WTC11 (cell line): ENCODE data around the gene GEMIN2. TPM values are rescaled to one million over a fixed set of nuclear protein-coding genes. Genes with fewer than 3 reads are reported as not detected.
"Not testable (repeated sequence)": the region's sequence is repeated elsewhere in the genome, so short reads cannot be mapped to it uniquely, and the experiment has no call there.

Experiments used
- ATAC-seq: fragments of 200-7000 bp; cut with Tn5 transposase; 2 replicates; pipeline ENCODE4 v1.10.0; 2021; ENCODE audit warnings: mild to moderate bottlenecking, moderate library complexity
- CTCF ChIA-PET: fragments of 300-600 bp; sonication (Branson Sonifier 250); formaldehyde crosslinking; loops from one replicate; lab custom pipeline; 2021; ENCODE audit warnings: antibody characterized with exemption; lab: Charles Lee
- POLR2A ChIA-PET: fragments of 350-600 bp; sonication (Branson Sonifier 250); formaldehyde crosslinking; loops from one replicate; lab custom pipeline; 2021; ENCODE audit warnings: antibody characterized with exemption; lab: Charles Lee
- DNase-seq: peaks from one replicate; pipeline ENCODE4 v3.0.0; 2021; ENCODE audit warnings: low spot score
- H3K27ac Mint-ChIP-seq: 2 replicates; pipeline ENCODE4 v1.8.0; 2021; ENCODE audit warnings: mixed read lengths
- H3K27me3 Mint-ChIP-seq: 2 replicates; pipeline ENCODE4 v1.8.0; 2021; ENCODE audit warnings: low read depth, mild to moderate bottlenecking, moderate library complexity, mixed read lengths
- H3K36me3 Mint-ChIP-seq: 2 replicates; pipeline ENCODE4 v1.8.0; 2021; ENCODE audit warnings: mixed read lengths
- H3K4me1 Mint-ChIP-seq: 2 replicates; pipeline ENCODE4 v1.8.0; 2022; ENCODE audit warnings: mixed read lengths
- H3K4me3 Mint-ChIP-seq: 2 replicates; pipeline ENCODE4 v1.8.0; 2021; ENCODE audit warnings: mild to moderate bottlenecking, moderate library complexity, mixed read lengths
- H3K9me3 Mint-ChIP-seq: 2 replicates; pipeline ENCODE4 v1.8.0; 2021; ENCODE audit warnings: mixed read lengths
- CREB1 ChIP-seq: sonication (generic); formaldehyde crosslinking; IDR thresholded peaks from 2 replicates; pipeline ENCODE4 v1.8.0; 2023; ENCODE audit warnings: mild to moderate bottlenecking, missing genetic modification reagents
- EMX1 ChIP-seq: fragments of 250-450 bp; sonication (Bioruptor Pico); IDR thresholded peaks from 2 replicates; pipeline ENCODE4 v1.8.0; 2021; ENCODE audit warnings: mild to moderate bottlenecking
- NFE2L1 ChIP-seq: sonication (generic); formaldehyde crosslinking; IDR thresholded peaks from 2 replicates; pipeline ENCODE4 v1.8.1; 2023; ENCODE audit warnings: missing genetic modification reagents
- PRRX2 ChIP-seq: fragments of 250-450 bp; sonication (Bioruptor Pico); IDR thresholded peaks from 2 replicates; pipeline ENCODE4 v1.8.0; 2021; ENCODE audit warnings: mild to moderate bottlenecking
- RELA ChIP-seq: sonication (generic); formaldehyde crosslinking; IDR thresholded peaks from 2 replicates; pipeline ENCODE4 v1.8.1; 2022; ENCODE audit warnings: missing genetic modification reagents, mild to moderate bottlenecking, borderline replicate concordance
- ZNF121 ChIP-seq: sonication (generic); formaldehyde crosslinking; IDR thresholded peaks from 2 replicates; pipeline ENCODE4 v1.8.0; 2023; ENCODE audit warnings: missing genetic modification reagents
- ZNF219 ChIP-seq: sonication (generic); formaldehyde crosslinking; IDR thresholded peaks from 2 replicates; pipeline ENCODE4 v1.8.0; 2023; ENCODE audit warnings: missing genetic modification reagents, mild to moderate bottlenecking, borderline replicate concordance
- ZNF232 ChIP-seq: sonication (generic); formaldehyde crosslinking; IDR thresholded peaks from 2 replicates; pipeline ENCODE4 v1.8.0; 2022; ENCODE audit warnings: mild to moderate bottlenecking, missing genetic modification reagents
- ZNF416 ChIP-seq: fragments of 250-450 bp; sonication (Bioruptor Pico); IDR thresholded peaks from 2 replicates; pipeline ENCODE4 v1.9.0; 2021; ENCODE audit warnings: mild to moderate bottlenecking, inconsistent platforms
- ZNF671 ChIP-seq: fragments of 250-450 bp; sonication (Bioruptor Pico); IDR thresholded peaks from 2 replicates; pipeline ENCODE4 v1.8.0; 2021; ENCODE audit warnings: mild to moderate bottlenecking
- total RNA-seq: library from RNA; stranded (reverse); gene quantifications from 3 replicates; pipeline ENCODE4 v1.2.3, GENCODE V29; 2021
- TF ChIP-seq, protein P1 (sequence below): sonication (generic); formaldehyde crosslinking; IDR thresholded peaks from 2 replicates; pipeline ENCODE4 v1.8.0; 2023; ENCODE audit warnings: mild to moderate bottlenecking, missing genetic modification reagents
- TF ChIP-seq, protein P2 (sequence below): sonication (generic); formaldehyde crosslinking; IDR thresholded peaks from 2 replicates; pipeline ENCODE4 v1.8.1; 2023; ENCODE audit warnings: mild to moderate bottlenecking, missing genetic modification reagents, borderline replicate concordance
- TF ChIP-seq, protein P3 (sequence below): fragments of 250-450 bp; sonication (Bioruptor Pico); IDR thresholded peaks from 2 replicates; pipeline ENCODE4 v1.9.0; 2021; ENCODE audit warnings: mild to moderate bottlenecking, borderline replicate concordance
- TF ChIP-seq, protein P4 (sequence below): sonication (generic); formaldehyde crosslinking; IDR thresholded peaks from 2 replicates; pipeline ENCODE4 v1.8.0; 2023; ENCODE audit warnings: missing genetic modification reagents

Gene GEMIN2
- total RNA-seq, 1 experiment from 2014 or later = 27.1 TPM

DNA sequence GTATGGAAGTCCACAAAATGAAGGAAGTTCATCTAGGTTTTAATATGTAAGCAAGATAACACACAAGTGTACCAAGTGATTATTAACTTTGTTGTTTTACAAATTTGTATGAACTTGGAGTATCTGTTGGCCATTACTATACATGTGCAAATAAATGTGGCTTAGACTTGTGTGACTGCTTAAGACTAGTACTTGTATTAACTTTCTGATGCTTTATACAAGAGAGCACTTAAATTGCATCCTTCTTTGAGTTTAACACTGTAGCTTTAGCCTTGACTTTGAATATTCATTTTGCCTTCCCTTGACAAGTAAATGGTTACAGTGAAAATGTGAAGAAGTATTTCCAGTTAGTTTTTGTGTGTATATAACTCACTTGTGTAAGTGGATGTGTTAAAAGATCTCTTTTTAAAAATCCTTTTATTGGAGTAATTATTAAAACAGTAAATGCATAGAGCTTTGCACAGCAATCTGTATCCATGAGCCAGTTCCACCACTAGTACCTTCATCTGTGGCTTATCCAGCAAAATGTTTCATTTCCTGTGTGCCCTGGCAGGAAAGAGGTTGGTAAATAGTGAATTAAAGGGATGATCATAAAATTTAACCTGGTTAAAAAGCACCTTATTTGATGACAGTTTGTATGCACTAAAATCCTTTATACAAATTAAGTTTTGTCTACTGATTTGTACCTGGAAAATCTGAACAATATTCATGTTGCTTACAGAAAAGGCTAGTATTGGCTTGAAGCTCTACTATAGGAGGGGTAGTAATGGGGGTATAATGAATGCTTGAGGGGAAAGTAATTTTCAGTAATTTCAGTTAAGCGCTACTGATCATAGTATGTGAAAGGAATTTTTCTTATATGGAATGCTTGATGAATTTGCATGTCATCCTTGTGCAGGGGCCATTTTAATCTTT is 68.9 kb downstream of the GEMIN2 start (continued):
- TF ChIP-seq, protein P1, sequence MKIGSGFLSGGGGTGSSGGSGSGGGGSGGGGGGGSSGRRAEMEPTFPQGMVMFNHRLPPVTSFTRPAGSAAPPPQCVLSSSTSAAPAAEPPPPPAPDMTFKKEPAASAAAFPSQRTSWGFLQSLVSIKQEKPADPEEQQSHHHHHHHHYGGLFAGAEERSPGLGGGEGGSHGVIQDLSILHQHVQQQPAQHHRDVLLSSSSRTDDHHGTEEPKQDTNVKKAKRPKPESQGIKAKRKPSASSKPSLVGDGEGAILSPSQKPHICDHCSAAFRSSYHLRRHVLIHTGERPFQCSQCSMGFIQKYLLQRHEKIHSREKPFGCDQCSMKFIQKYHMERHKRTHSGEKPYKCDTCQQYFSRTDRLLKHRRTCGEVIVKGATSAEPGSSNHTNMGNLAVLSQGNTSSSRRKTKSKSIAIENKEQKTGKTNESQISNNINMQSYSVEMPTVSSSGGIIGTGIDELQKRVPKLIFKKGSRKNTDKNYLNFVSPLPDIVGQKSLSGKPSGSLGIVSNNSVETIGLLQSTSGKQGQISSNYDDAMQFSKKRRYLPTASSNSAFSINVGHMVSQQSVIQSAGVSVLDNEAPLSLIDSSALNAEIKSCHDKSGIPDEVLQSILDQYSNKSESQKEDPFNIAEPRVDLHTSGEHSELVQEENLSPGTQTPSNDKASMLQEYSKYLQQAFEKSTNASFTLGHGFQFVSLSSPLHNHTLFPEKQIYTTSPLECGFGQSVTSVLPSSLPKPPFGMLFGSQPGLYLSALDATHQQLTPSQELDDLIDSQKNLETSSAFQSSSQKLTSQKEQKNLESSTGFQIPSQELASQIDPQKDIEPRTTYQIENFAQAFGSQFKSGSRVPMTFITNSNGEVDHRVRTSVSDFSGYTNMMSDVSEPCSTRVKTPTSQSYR (CRISPR knock-in tag) = no peak
- TF ChIP-seq ZNF219 (no peak), RELA (CRISPR knock-in tag) (no peak), ZNF416 (CRISPR knock-in tag) (0 out of 2 replicates have a peak, but pooled peaks have one; percentile 2), ZNF232 (CRISPR knock-in tag) (no peak), CREB1 (CRISPR knock-in tag) (no peak)
- TF ChIP-seq, protein P2, sequence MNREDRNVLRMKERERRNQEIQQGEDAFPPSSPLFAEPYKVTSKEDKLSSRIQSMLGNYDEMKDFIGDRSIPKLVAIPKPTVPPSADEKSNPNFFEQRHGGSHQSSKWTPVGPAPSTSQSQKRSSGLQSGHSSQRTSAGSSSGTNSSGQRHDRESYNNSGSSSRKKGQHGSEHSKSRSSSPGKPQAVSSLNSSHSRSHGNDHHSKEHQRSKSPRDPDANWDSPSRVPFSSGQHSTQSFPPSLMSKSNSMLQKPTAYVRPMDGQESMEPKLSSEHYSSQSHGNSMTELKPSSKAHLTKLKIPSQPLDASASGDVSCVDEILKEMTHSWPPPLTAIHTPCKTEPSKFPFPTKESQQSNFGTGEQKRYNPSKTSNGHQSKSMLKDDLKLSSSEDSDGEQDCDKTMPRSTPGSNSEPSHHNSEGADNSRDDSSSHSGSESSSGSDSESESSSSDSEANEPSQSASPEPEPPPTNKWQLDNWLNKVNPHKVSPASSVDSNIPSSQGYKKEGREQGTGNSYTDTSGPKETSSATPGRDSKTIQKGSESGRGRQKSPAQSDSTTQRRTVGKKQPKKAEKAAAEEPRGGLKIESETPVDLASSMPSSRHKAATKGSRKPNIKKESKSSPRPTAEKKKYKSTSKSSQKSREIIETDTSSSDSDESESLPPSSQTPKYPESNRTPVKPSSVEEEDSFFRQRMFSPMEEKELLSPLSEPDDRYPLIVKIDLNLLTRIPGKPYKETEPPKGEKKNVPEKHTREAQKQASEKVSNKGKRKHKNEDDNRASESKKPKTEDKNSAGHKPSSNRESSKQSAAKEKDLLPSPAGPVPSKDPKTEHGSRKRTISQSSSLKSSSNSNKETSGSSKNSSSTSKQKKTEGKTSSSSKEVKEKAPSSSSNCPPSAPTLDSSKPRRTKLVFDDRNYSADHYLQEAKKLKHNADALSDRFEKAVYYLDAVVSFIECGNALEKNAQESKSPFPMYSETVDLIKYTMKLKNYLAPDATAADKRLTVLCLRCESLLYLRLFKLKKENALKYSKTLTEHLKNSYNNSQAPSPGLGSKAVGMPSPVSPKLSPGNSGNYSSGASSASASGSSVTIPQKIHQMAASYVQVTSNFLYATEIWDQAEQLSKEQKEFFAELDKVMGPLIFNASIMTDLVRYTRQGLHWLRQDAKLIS = no peak
- TF ChIP-seq, all 79 proteins: peak for 5

DNA sequence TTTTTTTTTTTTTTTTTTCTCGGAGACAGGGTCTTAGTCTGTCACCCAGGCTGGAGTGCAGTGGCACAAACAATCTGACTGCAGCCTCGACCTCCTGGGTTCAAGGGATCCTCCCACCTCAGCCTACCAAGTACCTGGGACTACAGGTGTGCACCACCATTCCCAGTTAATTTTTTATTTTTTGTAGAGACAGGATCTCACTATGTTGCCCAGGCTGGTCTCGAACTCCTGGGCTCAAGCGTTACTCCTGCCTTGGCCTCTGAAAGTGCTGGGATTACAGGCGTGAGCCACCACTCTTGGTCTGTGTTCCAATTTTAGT is 69.5 kb downstream of the GEMIN2 start:
- H3K27ac Mint-ChIP-seq, DNase-seq, H3K4me3 Mint-ChIP-seq, H3K27me3 Mint-ChIP-seq, H3K9me3 Mint-ChIP-seq, ATAC-seq, CTCF ChIA-PET: not testable (repeated sequence)
- peaks cover 27% of the 10 kb centered on the region for H3K36me3 Mint-ChIP-seq
- POLR2A ChIA-PET = interaction anchor here (0.7 to 2.8 kb wide), 3 partner anchors 9 to 17 kb away, joined by 4 to 11 read pairs (median 7); partner anchors contain the start of genes PNN and TRAPPC6B
- peak; percentile 73; the same call in 1 of the 2 replicates for TF ChIP-seq ZNF121 (CRISPR knock-in tag)
- peaks cover 29% of the 10 kb centered on the region for H3K4me1 Mint-ChIP-seq

DNA sequence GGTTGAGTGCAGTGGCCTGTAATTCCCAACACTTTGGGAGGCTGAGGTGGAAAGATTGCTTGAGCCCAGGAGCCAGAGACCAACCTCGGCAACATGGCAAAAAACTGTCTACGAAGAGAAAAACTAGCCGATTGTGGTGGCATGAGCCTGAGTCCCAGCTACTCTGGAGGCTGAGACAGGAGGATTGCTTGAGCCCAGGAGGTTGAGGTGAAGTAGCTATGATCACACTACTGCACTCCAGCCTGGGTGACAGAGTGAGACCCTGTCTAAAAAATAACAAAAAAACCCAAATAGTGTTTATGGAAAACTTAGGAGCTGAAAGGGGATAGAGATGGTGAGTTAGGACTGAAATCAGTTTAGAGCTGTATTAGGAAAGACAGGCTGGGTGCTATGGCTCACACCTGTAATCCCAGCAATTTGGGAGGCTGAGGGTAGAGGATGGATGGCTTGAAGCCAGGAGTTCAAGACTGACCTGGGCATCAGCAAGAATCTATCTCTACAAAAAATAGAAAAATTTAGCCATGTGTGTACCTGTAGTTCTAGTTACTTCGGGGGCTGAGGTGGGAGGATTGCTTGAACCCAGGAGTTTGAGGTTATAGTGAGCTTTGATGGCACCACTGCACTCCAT is 70.6 kb downstream of the GEMIN2 start:
- Mint-ChIP-seq H3K36me3 (peaks cover 27% of the 10 kb centered on the region), H3K27ac (peak overlapping the region; percentile 64; the same call in 1 of the 2 replicates), H3K4me1 (peaks cover 23% of the 10 kb centered on the region), H3K27me3 (no peaks in the 10 kb centered on the region), H3K9me3 (no peaks in the 10 kb centered on the region), H3K4me3 (no peak overlapping the region)
- TF ChIP-seq ZNF671 (0 out of 2 replicates have a peak, but pooled peaks have one; percentile 31), NFE2L1 (CRISPR knock-in tag) (no peak), PRRX2 (CRISPR knock-in tag) (0 out of 2 replicates have a peak, but pooled peaks have one; percentile 91), EMX1 (CRISPR knock-in tag) (0 out of 2 replicates have a peak, but pooled peaks have one; percentile 24)
- TF ChIP-seq, protein P3, sequence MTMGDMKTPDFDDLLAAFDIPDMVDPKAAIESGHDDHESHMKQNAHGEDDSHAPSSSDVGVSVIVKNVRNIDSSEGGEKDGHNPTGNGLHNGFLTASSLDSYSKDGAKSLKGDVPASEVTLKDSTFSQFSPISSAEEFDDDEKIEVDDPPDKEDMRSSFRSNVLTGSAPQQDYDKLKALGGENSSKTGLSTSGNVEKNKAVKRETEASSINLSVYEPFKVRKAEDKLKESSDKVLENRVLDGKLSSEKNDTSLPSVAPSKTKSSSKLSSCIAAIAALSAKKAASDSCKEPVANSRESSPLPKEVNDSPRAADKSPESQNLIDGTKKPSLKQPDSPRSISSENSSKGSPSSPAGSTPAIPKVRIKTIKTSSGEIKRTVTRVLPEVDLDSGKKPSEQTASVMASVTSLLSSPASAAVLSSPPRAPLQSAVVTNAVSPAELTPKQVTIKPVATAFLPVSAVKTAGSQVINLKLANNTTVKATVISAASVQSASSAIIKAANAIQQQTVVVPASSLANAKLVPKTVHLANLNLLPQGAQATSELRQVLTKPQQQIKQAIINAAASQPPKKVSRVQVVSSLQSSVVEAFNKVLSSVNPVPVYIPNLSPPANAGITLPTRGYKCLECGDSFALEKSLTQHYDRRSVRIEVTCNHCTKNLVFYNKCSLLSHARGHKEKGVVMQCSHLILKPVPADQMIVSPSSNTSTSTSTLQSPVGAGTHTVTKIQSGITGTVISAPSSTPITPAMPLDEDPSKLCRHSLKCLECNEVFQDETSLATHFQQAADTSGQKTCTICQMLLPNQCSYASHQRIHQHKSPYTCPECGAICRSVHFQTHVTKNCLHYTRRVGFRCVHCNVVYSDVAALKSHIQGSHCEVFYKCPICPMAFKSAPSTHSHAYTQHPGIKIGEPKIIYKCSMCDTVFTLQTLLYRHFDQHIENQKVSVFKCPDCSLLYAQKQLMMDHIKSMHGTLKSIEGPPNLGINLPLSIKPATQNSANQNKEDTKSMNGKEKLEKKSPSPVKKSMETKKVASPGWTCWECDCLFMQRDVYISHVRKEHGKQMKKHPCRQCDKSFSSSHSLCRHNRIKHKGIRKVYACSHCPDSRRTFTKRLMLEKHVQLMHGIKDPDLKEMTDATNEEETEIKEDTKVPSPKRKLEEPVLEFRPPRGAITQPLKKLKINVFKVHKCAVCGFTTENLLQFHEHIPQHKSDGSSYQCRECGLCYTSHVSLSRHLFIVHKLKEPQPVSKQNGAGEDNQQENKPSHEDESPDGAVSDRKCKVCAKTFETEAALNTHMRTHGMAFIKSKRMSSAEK (CRISPR knock-in tag) = peak; percentile 54; the same call in 1 of the 2 replicates
- TF ChIP-seq, protein P4, sequence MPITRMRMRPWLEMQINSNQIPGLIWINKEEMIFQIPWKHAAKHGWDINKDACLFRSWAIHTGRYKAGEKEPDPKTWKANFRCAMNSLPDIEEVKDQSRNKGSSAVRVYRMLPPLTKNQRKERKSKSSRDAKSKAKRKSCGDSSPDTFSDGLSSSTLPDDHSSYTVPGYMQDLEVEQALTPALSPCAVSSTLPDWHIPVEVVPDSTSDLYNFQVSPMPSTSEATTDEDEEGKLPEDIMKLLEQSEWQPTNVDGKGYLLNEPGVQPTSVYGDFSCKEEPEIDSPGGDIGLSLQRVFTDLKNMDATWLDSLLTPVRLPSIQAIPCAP (CRISPR knock-in tag) = no peak
- ATAC-seq = no peak
- DNase-seq = no peak
- ChIA-PET CTCF (interaction anchor here (1.1 kb wide), 1 partner anchor 77 kb away, joined by 3 read pairs; no protein-coding TSS in a partner anchor), POLR2A (interaction anchor here (0.7 to 2.8 kb wide), 4 partner anchors 10 to 247 kb away, joined by 3 to 11 read pairs (median 6); partner anchors contain the start of genes FBXO33, PNN and TRAPPC6B)
